Measurements from ENCODE around the gene AGFG2. TPM values are rescaled to one million over a fixed set of nuclear protein-coding genes. Genes with fewer than 3 reads are reported as not detected.

AGFG2 gene, protein sequence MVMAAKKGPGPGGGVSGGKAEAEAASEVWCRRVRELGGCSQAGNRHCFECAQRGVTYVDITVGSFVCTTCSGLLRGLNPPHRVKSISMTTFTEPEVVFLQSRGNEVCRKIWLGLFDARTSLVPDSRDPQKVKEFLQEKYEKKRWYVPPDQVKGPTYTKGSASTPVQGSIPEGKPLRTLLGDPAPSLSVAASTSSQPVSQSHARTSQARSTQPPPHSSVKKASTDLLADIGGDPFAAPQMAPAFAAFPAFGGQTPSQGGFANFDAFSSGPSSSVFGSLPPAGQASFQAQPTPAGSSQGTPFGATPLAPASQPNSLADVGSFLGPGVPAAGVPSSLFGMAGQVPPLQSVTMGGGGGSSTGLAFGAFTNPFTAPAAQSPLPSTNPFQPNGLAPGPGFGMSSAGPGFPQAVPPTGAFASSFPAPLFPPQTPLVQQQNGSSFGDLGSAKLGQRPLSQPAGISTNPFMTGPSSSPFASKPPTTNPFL
- 10 to 100 TPM; 47.1 to 62.7 (median 58.6) TPM for total RNA-seq

DNA sequence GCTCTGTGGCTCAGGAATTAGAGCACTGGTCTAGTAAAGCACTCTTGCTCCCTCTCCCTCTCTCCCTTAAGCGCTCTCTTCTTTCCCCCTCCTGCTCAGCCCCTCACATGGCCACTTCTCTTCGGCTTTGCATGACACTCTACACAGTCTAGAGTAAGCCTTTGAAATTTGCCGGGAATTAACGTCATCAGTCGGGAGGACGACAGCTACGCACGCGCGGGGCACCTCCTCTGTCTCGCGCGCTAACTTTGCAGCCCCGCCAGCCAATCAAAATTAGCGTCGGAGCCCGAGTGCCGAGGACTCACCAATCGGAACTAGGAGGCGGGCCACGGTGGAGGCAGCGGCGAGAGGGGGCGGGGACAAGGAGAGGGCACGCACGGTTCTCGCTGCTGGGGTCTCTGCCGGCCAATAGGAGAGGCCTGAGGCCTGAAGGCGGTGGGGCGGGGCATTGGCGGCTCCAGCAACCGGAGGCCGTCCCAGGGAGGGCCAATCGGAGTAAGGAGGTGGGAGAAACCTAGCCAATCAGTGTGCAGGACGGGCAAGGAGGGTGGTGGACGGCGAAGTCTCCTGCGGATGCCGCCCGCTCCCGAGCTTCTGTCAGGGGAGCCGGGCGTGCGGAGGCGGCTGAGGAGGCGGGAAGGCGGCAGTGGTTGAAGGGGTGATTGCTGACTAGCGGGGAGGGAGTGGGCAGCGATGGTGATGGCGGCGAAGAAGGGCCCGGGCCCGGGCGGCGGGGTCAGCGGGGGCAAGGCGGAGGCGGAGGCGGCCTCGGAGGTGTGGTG lies at the start of gene AGFG2:
Gene AGFG2, plus strand, starts transcription at position 550 of the 782 bp plus-strand sequence. Its CDS starts 144 bp downstream, at position 694.
- peak within 1 kb of the TSS; percentile 47 for H3K4me3 ChIP-seq (ENCODE audit: low read depth, poor library complexity, severe bottlenecking)
- intact Hi-C loops (cut with DNase I; ENCODE audit: low total_unique reads), result no loop called here
- WGBS, 2 donors, result 0 to 1% methylated on average over 56 to 60 of the region's 60 CpGs
- no peak for TF ChIP-seq POLR2A (IDR thresholded peaks at IDR 0.05)
- peak; percentile 100 for DNase-seq (ENCODE audit: low spot score in 2 of 2)

DNA sequence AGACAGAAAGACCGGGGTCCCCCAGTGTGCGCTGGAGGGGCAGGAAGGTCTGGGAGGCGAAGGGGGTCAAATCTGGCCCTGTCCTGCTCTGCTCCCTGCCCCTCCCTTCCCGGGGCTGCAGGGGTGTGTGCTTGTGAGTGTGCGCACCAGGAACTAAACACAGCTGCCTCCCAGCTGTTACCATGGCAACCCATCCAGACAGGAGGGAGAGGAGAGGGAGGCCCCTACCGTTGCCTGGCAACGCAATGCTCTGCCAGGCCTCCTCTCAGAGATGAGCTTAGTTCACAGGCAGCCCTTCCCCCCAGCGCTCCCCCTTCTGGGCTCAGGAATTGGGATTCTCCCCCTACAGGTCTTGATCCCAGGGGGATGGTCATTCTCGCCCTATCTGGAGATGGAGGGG lies 49.2 kb upstream of the AGFG2 start:
- 53 to 57% methylated on average over 6 to 9 of the region's 9 CpGs for WGBS, 2 donors
- TF ChIP-seq, protein P1, sequence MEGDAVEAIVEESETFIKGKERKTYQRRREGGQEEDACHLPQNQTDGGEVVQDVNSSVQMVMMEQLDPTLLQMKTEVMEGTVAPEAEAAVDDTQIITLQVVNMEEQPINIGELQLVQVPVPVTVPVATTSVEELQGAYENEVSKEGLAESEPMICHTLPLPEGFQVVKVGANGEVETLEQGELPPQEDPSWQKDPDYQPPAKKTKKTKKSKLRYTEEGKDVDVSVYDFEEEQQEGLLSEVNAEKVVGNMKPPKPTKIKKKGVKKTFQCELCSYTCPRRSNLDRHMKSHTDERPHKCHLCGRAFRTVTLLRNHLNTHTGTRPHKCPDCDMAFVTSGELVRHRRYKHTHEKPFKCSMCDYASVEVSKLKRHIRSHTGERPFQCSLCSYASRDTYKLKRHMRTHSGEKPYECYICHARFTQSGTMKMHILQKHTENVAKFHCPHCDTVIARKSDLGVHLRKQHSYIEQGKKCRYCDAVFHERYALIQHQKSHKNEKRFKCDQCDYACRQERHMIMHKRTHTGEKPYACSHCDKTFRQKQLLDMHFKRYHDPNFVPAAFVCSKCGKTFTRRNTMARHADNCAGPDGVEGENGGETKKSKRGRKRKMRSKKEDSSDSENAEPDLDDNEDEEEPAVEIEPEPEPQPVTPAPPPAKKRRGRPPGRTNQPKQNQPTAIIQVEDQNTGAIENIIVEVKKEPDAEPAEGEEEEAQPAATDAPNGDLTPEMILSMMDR (IDR thresholded peaks at IDR 0.05), result no peak
- no peak for TF ChIP-seq POLR2A (IDR thresholded peaks at IDR 0.05)
- intact Hi-C loops (cut with DNase I; ENCODE audit: low total_unique reads), result no loop called here
- H3K4me3 ChIP-seq (ENCODE audit: low read depth, poor library complexity, severe bottlenecking), result no peak overlapping the region
- no peak for DNase-seq (ENCODE audit: low spot score in 2 of 2)

DNA sequence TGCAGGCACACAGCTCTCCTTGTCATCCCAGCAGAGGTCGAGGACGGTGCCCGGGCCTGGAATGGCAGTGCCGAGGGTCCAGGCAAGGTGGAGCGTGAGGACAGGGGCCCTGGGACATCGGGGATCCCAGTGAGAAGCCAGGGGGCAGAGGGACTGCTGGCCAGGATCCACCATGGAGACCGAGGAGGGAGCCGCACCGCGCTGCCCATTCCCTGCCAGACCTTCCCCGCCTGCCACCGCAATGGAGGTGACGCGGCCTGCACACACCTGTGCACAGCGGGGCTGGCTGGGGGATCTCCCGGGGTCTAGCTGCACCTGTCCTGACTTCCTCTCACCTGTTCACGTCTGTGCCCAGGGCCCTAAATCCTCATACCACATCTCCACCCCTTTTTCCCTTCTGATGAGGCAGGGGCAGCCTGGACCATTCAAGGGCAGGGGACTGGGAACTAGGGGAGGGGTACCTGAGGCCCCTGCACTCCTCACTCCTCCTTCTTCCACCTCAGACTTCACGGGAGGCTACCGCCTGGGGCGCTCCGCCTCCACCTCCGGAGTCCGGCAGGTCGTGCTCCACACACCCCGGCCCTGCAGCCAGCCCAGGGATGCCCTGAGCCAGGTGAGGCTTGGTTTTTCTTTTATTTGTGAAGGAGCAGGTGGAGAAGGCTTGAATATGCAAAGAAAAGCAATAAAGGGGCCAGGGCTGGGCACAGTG lies 48.4 kb upstream of the AGFG2 start:
- H3K4me3 ChIP-seq (ENCODE audit: low read depth, poor library complexity, severe bottlenecking), result no peak overlapping the region
- TF ChIP-seq, protein P1 (IDR thresholded peaks at IDR 0.05), result no peak
- TF ChIP-seq POLR2A (IDR thresholded peaks at IDR 0.05), result no peak
- DNase-seq (ENCODE audit: low spot score in 2 of 2), result no peak
- 90 to 91% methylated on average over 23 to 25 of the region's 25 CpGs for whole genome bisulfite sequencing, 2 donors
- intact Hi-C loops (cut with DNase I; ENCODE audit: low total_unique reads), result no loop called here

DNA sequence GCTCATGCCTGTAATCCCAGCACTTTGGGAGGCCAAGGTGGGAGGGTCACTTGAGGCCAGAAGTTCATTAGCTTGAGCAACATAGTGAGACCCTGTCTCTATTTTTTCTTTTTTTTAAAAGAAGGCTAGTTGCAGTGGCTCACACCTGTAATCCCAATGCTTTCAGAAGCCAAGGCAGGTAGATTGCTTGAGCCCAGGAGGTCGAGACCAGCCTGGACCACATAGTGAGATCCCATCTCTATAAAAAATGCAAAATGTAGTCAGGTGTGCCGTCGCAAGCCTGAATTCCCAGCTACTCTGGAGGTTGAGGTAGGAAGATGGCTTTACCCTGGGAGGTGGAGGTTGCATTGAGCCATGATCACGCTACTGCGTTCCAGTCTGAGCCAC lies 47.8 kb upstream of the AGFG2 start:
- intact Hi-C loops (cut with DNase I; ENCODE audit: low total_unique reads), result no loop called here
- no peak overlapping the region for H3K4me3 ChIP-seq (ENCODE audit: low read depth, poor library complexity, severe bottlenecking)
- WGBS, 2 donors, result 96 to 97% methylated on average over 5 of the region's 5 CpGs
- no peak for TF ChIP-seq POLR2A (IDR thresholded peaks at IDR 0.05)
- TF ChIP-seq, protein P1 (IDR thresholded peaks at IDR 0.05), result no peak
- DNase-seq (ENCODE audit: low spot score in 2 of 2), result no peak

DNA sequence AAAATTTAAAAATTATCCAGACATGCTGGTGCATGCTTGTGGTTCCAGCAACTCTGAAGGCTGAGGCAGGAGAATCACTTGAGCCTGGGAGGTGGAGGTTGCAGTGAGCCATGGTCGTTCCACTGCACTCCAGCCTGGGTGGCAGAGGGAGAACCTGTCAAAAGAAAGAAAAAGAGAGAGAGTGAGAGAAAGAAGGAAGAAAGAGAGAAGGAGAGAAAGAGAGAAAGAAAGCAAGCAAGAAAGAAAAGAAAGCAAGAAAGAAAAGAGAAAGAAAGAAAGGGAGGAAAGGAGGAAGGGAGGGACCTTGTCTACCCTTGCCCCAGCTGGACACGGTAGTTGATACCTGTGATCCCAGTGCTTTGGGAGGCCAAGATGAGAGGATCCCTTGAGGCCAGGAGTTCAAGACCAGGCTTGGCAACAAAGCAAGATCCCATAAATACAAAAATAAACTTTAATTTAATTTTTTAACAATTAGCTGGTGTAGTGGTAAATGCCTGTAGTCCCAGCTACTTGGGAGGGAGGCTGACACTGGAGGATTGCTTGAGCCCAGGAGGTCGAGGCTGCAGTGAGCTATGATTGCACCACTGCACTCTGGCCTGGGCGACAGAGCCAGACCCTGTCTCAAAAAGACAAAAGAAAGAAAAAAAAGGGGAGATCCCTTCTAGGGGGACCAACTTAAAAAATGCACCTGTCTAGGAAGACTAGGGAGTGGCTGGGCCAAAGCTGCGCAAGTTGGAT lies 46.1 kb upstream of the AGFG2 start:
- no peak overlapping the region for H3K4me3 ChIP-seq (ENCODE audit: low read depth, poor library complexity, severe bottlenecking)
- no peak for DNase-seq (ENCODE audit: low spot score in 2 of 2)
- intact Hi-C loops (cut with DNase I; ENCODE audit: low total_unique reads), result no loop called here
- TF ChIP-seq, protein P1 (IDR thresholded peaks at IDR 0.05), result no peak
- no peak for TF ChIP-seq POLR2A (IDR thresholded peaks at IDR 0.05)
- 79 to 88% methylated on average over 5 of the region's 5 CpGs for WGBS, 2 donors

Measured in lower leg skin (tissue), 4 donors.